Left renal pelvis (tissue), 4 donors: Measurements from ENCODE around the gene RPS15. TPM values are rescaled to one million over a fixed set of nuclear protein-coding genes. Genes with fewer than 3 reads are reported as not detected.

Experiments used
- DNase-seq, 4 donors: peaks; one replicate each; pipeline ENCODE4 v3.0.0-alpha.2; 2013; ENCODE audit warnings: low read depth in 4 of 4, low spot score in 3 of 4
- polyA plus RNA-seq, 4 donors: library from polyadenylated mRNA; unstranded; fragments of 120-200 nt; gene quantifications; one replicate each; pipeline ENCODE4 v1.2.1, GENCODE V29; 2013; ENCODE audit not compliant: insufficient read length in 4 of 4

RPS15 gene
- polyA plus RNA-seq, 4 donors = 544 to 886 (median 605) TPM

GRCh38 chr19:1449467-1450442 lies 11.6 kb downstream of the RPS15 start, which contains the start of gene APC2:
TSS of gene APC2 (plus strand) at chr19:1450121. CDS start at chr19:1453002, 2,881 bp downstream.
- DNase-seq = no peak

GRCh38 chr19:1450735-1451731 lies 12.8 kb downstream of the RPS15 start:
- no peak for DNase-seq

GRCh38 chr19:1451916-1452801 lies 14.0 kb downstream of the RPS15 start:
- DNase-seq = no peak

GRCh38 chr19:1452802-1453524 lies 14.8 kb downstream of the RPS15 start:
- no peak for DNase-seq

GRCh38 chr19:1453525-1454364 lies 15.5 kb downstream of the RPS15 start:
- DNase-seq = no peak

- DNase-seq = no peak
Observed at GRCh38 chr19:1455002-1455335, 16.8 kb downstream of the RPS15 start.

GRCh38 chr19:1455336-1456120 lies 17.3 kb downstream of the RPS15 start:
- no peak for DNase-seq

- DNase-seq = no peak
Observed at GRCh38 chr19:1456121-1456900, 18.1 kb downstream of the RPS15 start.

- DNase-seq = no peak
Observed at GRCh38 chr19:1457031-1457739, 19.0 kb downstream of the RPS15 start.

- no peak for DNase-seq
Observed at GRCh38 chr19:1457892-1458291, 19.7 kb downstream of the RPS15 start.

- DNase-seq = no peak
Observed at GRCh38 chr19:1459479-1459878, 21.3 kb downstream of the RPS15 start.

GRCh38 chr19:1460033-1460995 lies 22.1 kb downstream of the RPS15 start:
- no peak for DNase-seq

GRCh38 chr19:1461862-1462261 lies 23.7 kb downstream of the RPS15 start:
- DNase-seq = no peak

- no peak for DNase-seq
Observed at GRCh38 chr19:1465191-1466016, 27.2 kb downstream of the RPS15 start.
